ENCODE measurements around the gene WDR7. TPM values are rescaled to one million over a fixed set of nuclear protein-coding genes. Genes with fewer than 3 reads are reported as not detected.

WDR7 gene
- total RNA-seq, 6 donors from 2014 or later: 17.8 to 58.7 (median 26.7) TPM

DNA sequence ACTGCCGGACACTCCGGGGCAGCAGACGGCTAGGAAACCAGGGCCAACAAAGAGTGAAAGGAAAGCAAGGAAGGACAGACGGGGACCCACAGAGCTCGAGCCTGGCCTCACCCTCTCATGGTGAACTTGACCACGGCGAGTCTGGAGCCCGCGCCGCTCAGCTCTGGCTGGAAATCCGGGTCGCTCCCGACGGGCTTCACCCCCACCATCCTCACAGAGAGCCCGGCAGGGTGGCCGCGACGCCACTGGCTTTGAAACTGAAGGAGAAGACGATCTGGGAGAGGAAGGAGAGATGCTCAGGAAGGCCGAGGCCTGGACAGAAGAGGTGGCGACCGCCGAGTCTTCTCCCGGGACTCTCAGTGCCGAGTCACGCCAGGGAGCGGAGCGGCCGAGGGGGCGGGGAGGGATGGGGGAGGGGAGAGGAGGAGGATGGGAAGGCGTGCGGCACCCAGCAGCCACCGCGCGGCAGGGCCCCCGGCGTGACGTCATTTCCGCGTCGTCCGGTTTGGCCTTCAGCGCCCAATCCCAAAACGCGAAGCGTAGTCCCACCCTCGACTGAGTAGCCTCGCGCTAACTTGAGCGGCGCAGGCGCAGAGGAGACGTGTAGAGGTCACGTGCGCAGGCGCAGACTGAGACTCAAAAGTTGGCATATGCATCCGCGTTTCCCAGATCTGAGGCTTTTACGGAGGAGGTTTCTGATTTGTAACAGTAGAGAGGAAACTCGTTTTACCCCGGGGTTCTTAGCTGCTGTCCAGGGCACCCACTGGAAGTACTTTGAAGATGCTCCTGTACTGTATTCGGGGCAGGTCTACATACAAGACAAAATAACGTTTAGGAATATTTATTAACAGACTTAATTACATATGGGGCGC lies 12.7 kb upstream of the WDR7 start, which contains the start of gene TXNL1:
TSS of gene TXNL1 (minus strand) at position 361 of the 872 bp plus-strand sequence. CDS start at position 209, 152 bp downstream.
- Histone ChIP-seq H3K4me3 (peak within 1 kb of the TSS; percentile 65 to 90 (median 76)), H3K27me3 (no peaks in the 10 kb centered on the region), H3K4me1 (peaks cover 12 to 41% (median 21%) of the 10 kb centered on the region in 4 donors), H3K27ac (peak within 1 kb of the TSS; percentile 97 to 99 (median 97)), H3K36me3 (peaks cover 0 to 11% (median 0%) of the 10 kb centered on the region in 4 donors), H3K9me3 (no peaks in the 10 kb centered on the region)
- WGBS, 2 donors: 1 to 6% methylated on average over 22 to 63 of the region's 64 CpGs
- ATAC-seq (ENCODE audit: low FRiP score in 2 of 2) (peak; percentile 99), DNase-seq (peak; percentile 98 to 99)
- TF ChIP-seq, protein P1, sequence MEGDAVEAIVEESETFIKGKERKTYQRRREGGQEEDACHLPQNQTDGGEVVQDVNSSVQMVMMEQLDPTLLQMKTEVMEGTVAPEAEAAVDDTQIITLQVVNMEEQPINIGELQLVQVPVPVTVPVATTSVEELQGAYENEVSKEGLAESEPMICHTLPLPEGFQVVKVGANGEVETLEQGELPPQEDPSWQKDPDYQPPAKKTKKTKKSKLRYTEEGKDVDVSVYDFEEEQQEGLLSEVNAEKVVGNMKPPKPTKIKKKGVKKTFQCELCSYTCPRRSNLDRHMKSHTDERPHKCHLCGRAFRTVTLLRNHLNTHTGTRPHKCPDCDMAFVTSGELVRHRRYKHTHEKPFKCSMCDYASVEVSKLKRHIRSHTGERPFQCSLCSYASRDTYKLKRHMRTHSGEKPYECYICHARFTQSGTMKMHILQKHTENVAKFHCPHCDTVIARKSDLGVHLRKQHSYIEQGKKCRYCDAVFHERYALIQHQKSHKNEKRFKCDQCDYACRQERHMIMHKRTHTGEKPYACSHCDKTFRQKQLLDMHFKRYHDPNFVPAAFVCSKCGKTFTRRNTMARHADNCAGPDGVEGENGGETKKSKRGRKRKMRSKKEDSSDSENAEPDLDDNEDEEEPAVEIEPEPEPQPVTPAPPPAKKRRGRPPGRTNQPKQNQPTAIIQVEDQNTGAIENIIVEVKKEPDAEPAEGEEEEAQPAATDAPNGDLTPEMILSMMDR (IDR thresholded peaks at IDR 0.05): no peak
- TF ChIP-seq POLR2AphosphoS5 (IDR thresholded peaks at IDR 0.05): peak; percentile 75 to 90
- peak in 3 of 4 donors; percentile 49 to 87 (median 75) for TF ChIP-seq POLR2A (IDR thresholded peaks at IDR 0.05)
- TF ChIP-seq EP300 (IDR thresholded peaks at IDR 0.05): peak in 1 of 4 donors; percentile 54

- H3K9me3 ChIP-seq: no peaks in the 10 kb centered on the region
- peak overlapping the region in 3 of 4 donors; percentile 65 to 81 (median 70) for H3K4me3 ChIP-seq
- peaks cover 11 to 40% (median 21%) of the 10 kb centered on the region in 4 donors for H3K4me1 ChIP-seq
- H3K27ac ChIP-seq: peak overlapping the region; percentile 97 to 99 (median 97)
- ATAC-seq (ENCODE audit: low FRiP score in 2 of 2): no peak
- 14 to 51% methylated on average over 6 of the region's 6 CpGs for WGBS, 2 donors
- peaks cover 0 to 9% (median 0%) of the 10 kb centered on the region in 4 donors for H3K36me3 ChIP-seq
- TF ChIP-seq EP300 (IDR thresholded peaks at IDR 0.05) (no peak), POLR2A (IDR thresholded peaks at IDR 0.05) (no peak), POLR2AphosphoS5 (IDR thresholded peaks at IDR 0.05) (no peak)
- TF ChIP-seq, protein P1 (IDR thresholded peaks at IDR 0.05): no peak
- no peaks in the 10 kb centered on the region for H3K27me3 ChIP-seq
- DNase-seq: no peak
Measured at GRCh38 chr18:56639104-56639381, 12.1 kb upstream of the WDR7 start.

DNA sequence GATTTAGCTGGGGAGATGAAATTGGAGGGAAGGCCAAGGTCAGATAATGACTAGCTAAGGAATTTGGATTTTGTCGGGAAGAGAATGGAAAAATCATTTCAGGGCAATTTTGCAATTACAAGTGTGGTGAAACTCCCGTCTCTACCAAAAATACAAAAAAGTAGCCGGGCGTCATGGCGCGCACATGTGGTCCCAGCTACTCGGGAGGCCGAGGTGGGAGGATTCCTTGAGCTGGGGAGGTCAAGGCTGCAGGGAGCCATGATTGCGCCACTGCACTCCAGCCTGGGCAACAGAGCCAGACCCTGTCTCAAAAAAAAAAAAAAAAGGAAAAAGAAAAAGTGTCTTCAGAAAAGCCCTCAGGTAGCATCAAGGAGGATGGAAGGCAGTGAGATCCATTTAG lies 11.6 kb upstream of the WDR7 start:
- WGBS, 2 donors: 86 to 99% methylated on average over 9 of the region's 9 CpGs
- ATAC-seq (ENCODE audit: low FRiP score in 2 of 2): no peak
- DNase-seq: peak in 1 of 2 donors; percentile 10
- Histone ChIP-seq H3K36me3 (peaks cover 0 to 4% (median 0%) of the 10 kb centered on the region in 4 donors), H3K9me3 (no peaks in the 10 kb centered on the region), H3K4me3 (peak overlapping the region in 1 of 4 donors; percentile 65), H3K4me1 (peaks cover 8 to 35% (median 21%) of the 10 kb centered on the region in 4 donors), H3K27ac (peak overlapping the region in 1 of 4 donors; percentile 97), H3K27me3 (no peaks in the 10 kb centered on the region)
- TF ChIP-seq EP300 (IDR thresholded peaks at IDR 0.05): no peak

- ATAC-seq (ENCODE audit: low FRiP score in 2 of 2): no peak
Measured at GRCh38 chr18:56641714-56642337, 9.3 kb upstream of the WDR7 start.

More at GRCh38 chr18:56641714-56642337, 9.3 kb upstream of the WDR7 start:
- 84 to 90% methylated on average over 8 of the region's 8 CpGs for WGBS, 2 donors
- no peaks in the 10 kb centered on the region for H3K27me3 ChIP-seq
- H3K4me3 ChIP-seq: no peak overlapping the region
- H3K4me1 ChIP-seq: peaks cover 0 to 13% (median 6%) of the 10 kb centered on the region in 4 donors
- H3K27ac ChIP-seq: no peak overlapping the region
- DNase-seq: peak in 1 of 2 donors; percentile 27
- TF ChIP-seq POLR2AphosphoS5 (IDR thresholded peaks at IDR 0.05) (no peak), POLR2A (IDR thresholded peaks at IDR 0.05) (no peak), EP300 (IDR thresholded peaks at IDR 0.05) (no peak)
- TF ChIP-seq, protein P1 (IDR thresholded peaks at IDR 0.05): no peak
- H3K36me3 ChIP-seq: no peaks in the 10 kb centered on the region
- H3K9me3 ChIP-seq: no peaks in the 10 kb centered on the region
